Right ventricle myocardium inferior (tissue), 1 donor: Measurements from ENCODE around the gene MGAT5. TPM values are rescaled to one million over a fixed set of nuclear protein-coding genes. Genes with fewer than 3 reads are reported as not detected.

Experiments
- ATAC-seq: fragments of 200-7000 bp; cut with Tn5 transposase; one replicate; pipeline ENCODE4 v1.9.1; 2020; ENCODE audit warnings: mild to moderate bottlenecking, moderate library complexity
- DNase-seq: peaks from one replicate; pipeline ENCODE4 v3.0.0; 2021; ENCODE audit errors: missing footprints
- intact Hi-C: fragments of 100-400 bp; cut with DNase I; formaldehyde crosslinking; loops from one replicate; pipeline ENCODE4 v1.11.0; 2022
- total RNA-seq: library from RNA; stranded (reverse); fragmentation: NEBNext Ultra II Directional; extraction: Animal tissue kit (Norgen Biotek cat#: 25700); gene quantifications from one replicate; pipeline ENCODE4 v1.2.1, GENCODE V29; 2021
- donor health status: DM: no; HTN: yes; CAD: no; lungs with severe emphysema.

Gene MGAT5
- total RNA-seq, 1 donor from 2014 or later: 92.3 TPM

- DNase-seq (no peak), ATAC-seq (no peak)
- intact Hi-C loops: loop anchor here (5.0 kb wide), 2 partner anchors 72 to 163 kb away; no protein-coding TSS in a partner anchor
These were observed 4.1 kb upstream of the MGAT5 start for GRCh38 chr2:134249755-134250154.

DNA sequence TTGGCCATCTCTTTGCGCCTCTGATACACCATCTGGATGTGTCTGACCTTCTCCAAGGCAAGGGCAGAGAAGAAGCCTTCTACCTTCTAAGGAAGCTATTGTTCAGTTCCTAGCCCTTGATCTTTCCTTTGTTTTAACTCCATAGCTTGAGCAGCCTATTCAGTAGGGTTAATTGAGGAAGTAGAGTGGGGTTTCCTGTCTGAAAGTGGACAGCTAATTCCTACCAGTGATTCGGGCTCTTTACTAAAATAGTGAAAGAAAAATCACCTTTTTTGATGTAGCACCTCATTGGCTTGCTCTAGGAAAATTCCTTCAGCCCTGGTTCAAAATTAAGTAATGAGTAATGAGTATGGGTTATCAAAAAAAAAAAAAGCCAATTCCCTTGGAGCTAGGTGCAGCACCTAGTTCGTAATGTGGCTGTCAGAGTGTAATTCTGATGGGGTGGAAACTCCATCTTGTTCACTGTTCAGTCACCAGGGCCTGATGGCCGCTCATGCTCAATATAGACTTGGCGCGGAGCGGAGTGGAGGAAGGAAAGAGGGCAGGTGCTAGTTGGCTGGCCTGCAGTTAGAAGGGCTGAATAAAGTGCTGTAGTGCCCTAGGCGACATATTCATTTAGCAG is 2.9 kb upstream of the MGAT5 start:
- ATAC-seq (no peak), DNase-seq (no peak)
- intact Hi-C loops: no loop called here

DNA sequence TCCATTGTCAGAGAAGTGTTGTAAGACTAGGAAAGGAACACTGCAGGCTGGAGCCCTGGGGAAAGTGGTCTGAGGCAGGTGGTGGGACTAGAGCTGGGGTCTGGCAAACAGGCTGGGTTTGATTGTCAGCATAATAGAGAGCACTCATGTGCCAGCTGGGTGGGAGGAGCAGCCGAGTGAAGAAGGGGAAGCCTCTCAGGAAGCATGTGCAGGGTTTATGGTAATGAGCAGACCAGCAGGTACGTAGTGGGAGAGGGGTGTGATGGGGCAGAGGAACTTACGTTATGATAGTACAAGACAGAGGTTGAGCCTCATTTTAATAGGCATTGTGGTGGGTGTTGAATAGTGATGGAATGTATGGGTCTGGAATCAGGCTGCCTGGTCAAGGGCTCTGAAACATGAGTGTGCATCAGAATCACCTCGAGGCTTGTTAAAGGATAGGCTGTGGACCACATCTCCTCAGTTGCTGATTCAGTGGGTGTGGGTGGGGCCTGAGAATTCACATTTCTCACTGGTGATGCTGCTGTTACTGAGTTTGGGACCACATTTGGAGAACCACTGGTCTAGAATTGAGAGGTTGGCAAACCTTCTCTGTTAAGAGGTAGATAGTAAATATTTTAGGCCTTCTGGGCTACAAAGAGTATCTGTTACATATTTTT is 1.7 kb upstream of the MGAT5 start:
- intact Hi-C loops: no loop called here
- no peak for ATAC-seq
- DNase-seq: no peak

DNA sequence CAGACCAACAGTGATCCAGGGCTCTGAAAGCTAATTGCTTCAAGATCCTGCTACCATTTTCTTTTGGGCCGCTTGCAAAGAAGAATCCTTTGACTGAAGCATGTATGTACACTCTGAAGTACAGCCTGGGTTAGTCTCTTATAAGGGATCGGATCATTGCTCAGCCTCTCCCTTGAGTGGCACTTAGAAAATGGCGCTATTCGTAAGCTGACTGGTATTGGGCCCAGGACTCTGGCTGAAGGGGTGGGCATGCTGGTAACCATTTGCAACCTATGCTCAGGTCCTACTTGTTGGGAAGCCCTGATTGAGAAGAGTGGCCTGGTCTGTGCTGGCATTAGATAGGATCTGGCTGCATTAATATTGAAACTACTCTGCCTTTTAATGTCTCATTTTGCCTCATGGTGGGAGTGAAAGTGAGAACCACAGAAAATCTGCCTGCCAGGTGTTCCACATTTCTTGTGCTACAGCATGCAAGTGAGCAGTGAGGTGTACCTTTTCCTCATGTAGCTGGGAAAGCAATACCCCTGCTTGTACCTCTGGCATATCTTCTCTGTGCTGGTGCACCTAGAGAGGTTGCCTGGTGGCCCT is 661 bp upstream of the MGAT5 start:
- no peak for ATAC-seq
- intact Hi-C loops: no loop called here
- no peak for DNase-seq

GRCh38 chr2:134254824-134255223 is 952 bp downstream of the MGAT5 start:
- DNase-seq (no peak), ATAC-seq (no peak)
- intact Hi-C loops: loop anchor here (5.0 kb wide), 2 partner anchors 48 to 118 kb away; no protein-coding TSS in a partner anchor

DNA sequence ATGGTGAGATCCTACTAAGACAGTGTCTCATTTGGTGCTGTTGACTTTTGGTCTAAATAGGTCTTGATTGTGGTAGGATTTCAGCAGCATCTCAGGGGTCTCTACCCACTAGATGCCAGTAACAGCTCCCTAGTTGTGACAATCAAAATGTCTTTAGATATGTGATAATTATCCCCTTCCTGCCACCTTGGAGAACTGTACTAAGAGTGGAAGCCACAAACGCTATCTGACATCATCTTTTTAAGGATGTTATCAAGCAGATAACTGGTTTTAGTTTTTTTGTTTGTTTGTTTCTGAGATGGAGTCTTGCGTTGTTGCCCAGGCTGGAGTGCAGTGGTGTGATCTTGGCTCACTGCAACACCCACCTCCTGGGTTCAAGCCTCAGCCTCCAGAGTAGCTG is 3.1 kb downstream of the MGAT5 start:
- ATAC-seq: no peak
- no peak for DNase-seq
- intact Hi-C loops: loop anchor here (5.0 kb wide), 2 partner anchors 50 to 120 kb away; no protein-coding TSS in a partner anchor

- intact Hi-C loops: loop anchor here (5.0 kb wide), 2 partner anchors 50 to 120 kb away; no protein-coding TSS in a partner anchor
- no peak for ATAC-seq
- no peak for DNase-seq
These were observed 3.6 kb downstream of the MGAT5 start for GRCh38 chr2:134257509-134257908.

DNA sequence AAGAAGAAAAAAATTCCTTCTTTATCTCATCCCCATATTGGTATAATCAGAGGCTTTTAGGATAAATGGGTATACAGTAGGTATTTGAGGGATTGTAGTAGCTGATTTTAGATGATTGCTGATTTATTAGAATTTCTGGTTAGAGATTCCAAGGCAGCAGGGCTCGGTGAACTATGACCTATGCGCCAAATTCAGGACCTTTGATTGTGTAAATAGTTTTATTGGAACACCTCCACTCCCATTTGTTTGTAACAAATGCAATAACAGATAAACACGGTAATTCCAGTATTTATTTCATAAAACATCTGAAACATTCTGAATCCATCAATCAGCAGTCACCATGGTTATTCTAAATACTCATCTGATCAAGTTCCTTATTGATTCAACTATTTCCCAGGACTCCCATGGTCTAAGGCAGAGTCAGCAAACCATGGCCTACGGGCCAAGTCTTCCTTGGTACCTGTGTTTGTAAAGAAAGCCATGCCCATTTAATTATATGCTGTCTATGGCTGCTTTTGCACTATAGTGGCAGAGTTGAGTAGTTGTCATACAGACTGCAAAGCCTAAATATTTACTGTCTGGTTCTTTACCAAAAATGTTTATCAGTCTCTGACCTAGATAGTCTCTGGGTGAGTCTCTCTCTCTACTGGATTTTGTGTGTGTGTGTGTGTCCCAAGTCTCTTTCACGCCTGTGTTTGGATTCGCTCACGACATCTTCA is 4.3 kb downstream of the MGAT5 start:
- ATAC-seq (no peak), DNase-seq (no peak)
- intact Hi-C loops: loop anchor here (5.0 kb wide), 2 partner anchors 51 to 121 kb away; no protein-coding TSS in a partner anchor

GRCh38 chr2:134258684-134259388 is 5.0 kb downstream of the MGAT5 start:
- intact Hi-C loops: loop anchor here (5.0 kb wide), 2 partner anchors 52 to 122 kb away; no protein-coding TSS in a partner anchor
- ATAC-seq: peak; percentile 87
- DNase-seq: peak; percentile 78

DNA sequence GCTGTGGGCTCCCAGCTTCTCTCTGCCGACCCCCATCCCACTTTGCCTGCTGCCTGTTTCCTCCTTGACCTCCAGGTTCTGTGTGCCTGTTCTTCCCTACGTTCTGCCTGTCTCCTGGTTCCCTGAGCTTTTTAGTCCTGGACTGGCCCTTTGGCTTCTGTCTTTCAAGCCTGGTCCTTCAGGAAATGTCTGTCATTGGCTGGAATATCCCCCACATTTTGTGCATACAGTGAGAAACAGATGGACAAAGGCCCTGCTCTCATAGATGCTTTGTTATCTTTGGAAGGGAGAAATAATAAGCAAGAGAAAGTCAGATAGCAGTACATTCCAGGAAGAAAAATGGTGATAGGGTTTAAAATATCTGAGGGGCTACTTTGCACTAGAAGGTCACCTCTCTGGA is 5.7 kb downstream of the MGAT5 start:
- ATAC-seq: no peak

DNA sequence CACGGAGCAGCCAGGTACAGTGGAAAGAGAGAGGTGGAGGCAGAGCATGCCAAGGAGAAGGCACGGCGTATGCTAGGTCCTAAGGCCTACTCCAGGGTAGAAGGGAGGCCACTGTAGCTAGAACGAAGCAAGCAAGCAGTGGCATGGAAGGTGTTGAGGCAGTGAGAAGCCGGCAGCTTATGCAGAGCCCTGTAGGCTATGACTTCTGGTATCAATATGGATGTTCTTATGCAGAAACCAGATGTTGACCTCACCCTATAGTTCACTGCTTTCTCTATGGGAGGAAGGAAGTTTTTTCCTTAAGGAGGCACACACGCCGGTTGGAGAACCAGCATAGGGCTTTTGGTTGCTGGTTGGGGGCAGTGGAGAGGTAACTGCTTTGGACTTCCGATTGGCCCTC is 6.1 kb downstream of the MGAT5 start:
- DNase-seq: no peak
- ATAC-seq: no peak
- intact Hi-C loops: loop anchor here (5.0 to 10.0 kb wide), 4 partner anchors 53 to 375 kb away; no protein-coding TSS in a partner anchor

More for the DNA sequence above, 5.7 kb downstream of the MGAT5 start:
- intact Hi-C loops: loop anchor here (5.0 kb wide), 2 partner anchors 52 to 122 kb away; no protein-coding TSS in a partner anchor
- DNase-seq: no peak

GRCh38 chr2:134260713-134261112 is 6.8 kb downstream of the MGAT5 start:
- DNase-seq (no peak), ATAC-seq (no peak)
- intact Hi-C loops: loop anchor here (5.0 to 10.0 kb wide), 2 partner anchors 107 to 376 kb away; no protein-coding TSS in a partner anchor

DNA sequence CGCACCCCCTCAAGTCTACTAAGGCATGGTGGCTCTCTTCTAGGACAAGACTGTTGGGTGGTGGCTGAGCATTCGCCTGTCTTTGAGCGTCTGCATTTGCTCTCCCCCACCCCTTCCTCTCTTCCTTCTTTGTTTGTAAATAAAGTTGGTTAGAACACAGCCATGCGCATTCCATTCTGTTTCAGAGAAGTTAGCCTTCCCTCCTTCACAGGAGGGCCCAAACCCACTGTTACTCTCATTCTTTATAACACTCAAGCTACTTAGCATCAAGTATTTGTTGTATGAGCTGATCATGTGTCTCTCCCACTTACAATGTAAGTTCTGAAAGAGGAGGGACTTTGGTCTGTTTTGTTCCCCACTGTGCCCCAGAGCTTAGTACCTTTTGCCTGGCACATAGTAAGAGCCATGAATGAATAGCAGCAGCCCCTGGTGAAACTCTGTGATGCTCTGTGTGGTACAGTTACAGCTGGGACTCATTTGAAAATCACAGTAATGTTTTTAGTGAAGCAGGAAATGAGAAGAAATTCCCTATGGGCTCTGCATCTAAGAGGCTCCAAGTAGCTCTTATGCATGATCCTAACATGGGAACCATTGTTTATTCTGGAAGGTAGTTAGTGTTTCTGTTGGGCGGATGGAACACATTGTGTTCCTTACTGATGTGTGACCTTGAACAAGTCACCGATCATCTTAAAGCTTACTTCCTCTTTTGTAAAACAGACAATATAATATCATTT is 7.7 kb downstream of the MGAT5 start:
- intact Hi-C loops: loop anchor here (5.0 to 10.0 kb wide), 2 partner anchors 106 to 377 kb away; no protein-coding TSS in a partner anchor
- peak; percentile 41 for ATAC-seq
- no peak for DNase-seq

- intact Hi-C loops: loop anchor here (5.0 to 10.0 kb wide), 2 partner anchors 105 to 378 kb away; no protein-coding TSS in a partner anchor
- DNase-seq (no peak), ATAC-seq (no peak)
These were observed 8.8 kb downstream of the MGAT5 start for GRCh38 chr2:134262684-134263083.

DNA sequence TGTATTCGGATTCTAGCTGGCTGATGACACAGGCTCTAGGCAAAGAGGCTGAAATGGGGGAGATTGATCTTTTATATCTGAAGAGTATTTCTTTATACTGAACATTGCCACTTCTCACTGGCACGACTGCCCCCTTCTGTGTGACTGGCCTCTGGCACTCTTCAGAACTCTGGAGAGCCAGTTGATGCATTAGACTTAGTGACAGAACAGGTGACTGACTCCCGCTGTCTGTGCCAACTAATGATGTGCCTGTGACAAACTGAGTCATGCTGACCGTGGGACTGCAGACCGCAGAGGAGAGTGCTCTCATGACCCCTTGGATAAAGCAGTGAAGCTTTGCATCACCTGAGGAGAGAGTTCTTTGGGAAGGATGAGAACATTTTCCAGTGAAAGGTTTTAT is 14.4 kb downstream of the MGAT5 start:
- peak; percentile 60 for ATAC-seq
- no peak for DNase-seq
- intact Hi-C loops: loop anchor here (2.0 to 10.0 kb wide), 2 partner anchors 147 to 383 kb away; no protein-coding TSS in a partner anchor

DNA sequence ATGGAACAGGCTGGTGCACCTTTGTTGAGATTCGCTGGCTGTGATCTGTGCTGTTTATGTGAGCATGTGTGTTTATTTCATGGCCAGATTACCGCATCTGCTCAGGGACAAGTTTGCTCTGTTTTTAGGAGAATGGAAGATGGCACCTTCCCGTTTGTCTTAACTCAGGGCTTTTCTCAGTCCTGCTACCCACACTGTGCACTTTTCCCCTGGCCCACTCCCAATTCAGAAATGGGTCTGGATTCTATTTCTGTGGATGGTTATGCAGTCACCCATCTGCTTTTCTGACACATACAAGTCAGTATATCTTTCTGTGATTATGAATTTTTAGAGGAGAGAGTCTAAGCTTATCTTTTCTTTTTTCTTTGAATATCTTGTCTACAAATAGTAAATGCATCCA is 15.4 kb downstream of the MGAT5 start:
- ATAC-seq (no peak), DNase-seq (no peak)
- intact Hi-C loops: loop anchor here (2.0 to 10.0 kb wide), 2 partner anchors 148 to 384 kb away; no protein-coding TSS in a partner anchor

DNA sequence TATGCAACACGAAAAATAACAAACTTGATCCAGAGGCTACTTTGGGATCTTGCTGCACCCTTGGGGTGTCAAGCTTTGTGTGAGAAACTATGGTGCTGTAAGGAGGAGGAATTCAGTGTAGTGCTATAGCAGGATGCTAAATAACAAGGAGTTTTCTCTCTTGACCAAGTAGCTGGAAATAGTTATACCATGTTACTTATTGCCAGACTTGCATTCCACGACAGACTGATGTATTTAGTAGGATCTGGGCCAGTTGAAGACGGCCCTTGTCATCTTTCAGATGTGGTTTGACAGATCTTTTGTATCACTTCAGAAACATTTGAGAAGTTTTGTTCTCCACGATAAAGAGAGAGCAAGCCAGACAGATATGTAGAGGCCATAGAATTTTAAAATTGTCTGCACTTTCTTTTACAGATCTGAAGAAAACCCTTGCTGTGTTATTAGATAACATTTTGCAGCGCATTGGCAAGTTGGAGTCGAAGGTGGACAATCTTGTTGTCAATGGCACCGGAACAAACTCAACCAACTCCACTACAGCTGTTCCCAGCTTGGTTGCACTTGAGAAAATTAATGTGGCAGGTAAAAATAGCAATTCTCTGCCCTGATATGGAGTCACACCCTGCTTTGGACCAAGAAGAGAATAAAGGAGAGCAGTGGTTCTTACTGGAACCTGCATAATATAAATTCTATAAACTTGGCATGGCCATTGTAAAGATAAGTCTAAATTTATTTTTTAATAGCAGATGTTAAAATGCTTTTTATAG is 16.3 kb downstream of the MGAT5 start:
- ATAC-seq (peak; percentile 53), DNase-seq (no peak)
- intact Hi-C loops: loop anchor here (2.0 to 10.0 kb wide), 2 partner anchors 149 to 385 kb away; no protein-coding TSS in a partner anchor
